Breast epithelium (tissue), 4 donors: Measurements from ENCODE around the gene STX8. TPM values are rescaled to one million over a fixed set of nuclear protein-coding genes. Genes with fewer than 3 reads are reported as not detected.
A peak's percentile ranks its signal among the peaks of the same experiment; 100 is the strongest.
"Not testable (repeated sequence)": the region's sequence is repeated elsewhere in the genome, so short reads cannot be mapped to it uniquely, and the experiment has no call there.

ENCODE experiments used
- DNase-seq, 2 donors: peaks; one replicate each; pipeline ENCODE4 v3.0.0-alpha.2; 2019; ENCODE audit warnings: low spot score in 2 of 2
- H3K27ac ChIP-seq, 2 donors: fragments of 200-600 bp; sonication (generic) in 1 of 2; one replicate each; pipeline ENCODE4 v1.5.1; 2016 to 2019; ENCODE audit warnings: mild to moderate bottlenecking in 1 of 2
- H3K27me3 ChIP-seq, 2 donors: fragments of 200-600 bp; sonication (generic) in 1 of 2; one replicate each; pipeline versions ENCODE4 v1.5.1 to v1.6.0; 2017 to 2019; ENCODE audit warnings: control low read depth in 1 of 2, mild to moderate bottlenecking in 1 of 2
- H3K36me3 ChIP-seq: fragments of 200-600 bp; one replicate; pipeline ENCODE4 v1.5.1; 2019
- H3K4me1 ChIP-seq, 2 donors: fragments of 200-600 bp; sonication (generic); one replicate each; pipeline ENCODE4 v1.5.1; 2016 to 2019; ENCODE audit warnings: control low read depth in 1 of 2
- H3K4me3 ChIP-seq, 3 donors: fragments of 200-600 bp; sonication (generic); 1 replicate in 2 of 3; 2 replicates in 1 of 3; pipeline ENCODE4 v1.5.1; 2016 to 2019; ENCODE audit warnings: mild to moderate bottlenecking in 3 of 3, moderate library complexity in 2 of 3
- H3K9me3 ChIP-seq, 2 donors: fragments of 200-600 bp; sonication (generic) in 1 of 2; one replicate each; pipeline ENCODE4 v1.5.1; 2016 to 2019; ENCODE audit warnings: control low read depth in 1 of 2
- CTCF ChIP-seq, 3 donors: fragments of 450-650 bp; IDR thresholded peaks; one replicate each; pipeline ENCODE4 v1.5.1; 2016 to 2017; ENCODE audit warnings: antibody characterized with exemption in 3 of 3, mild to moderate bottlenecking in 3 of 3, moderate library complexity in 3 of 3
- POLR2A ChIP-seq: fragments of 450-650 bp; IDR thresholded peaks from one replicate; pipeline ENCODE4 v1.6.1; 2016; ENCODE audit warnings: antibody characterized with exemption, mild to moderate bottlenecking, moderate library complexity
- POLR2AphosphoS5 ChIP-seq, 3 donors: sonication (generic); formaldehyde crosslinking; IDR thresholded peaks; one replicate each; pipeline ENCODE4 v1.6.1; 2017; ENCODE audit warnings: antibody characterized with exemption in 3 of 3
- intact Hi-C: fragments of 100-400 bp; cut with DNase I; formaldehyde crosslinking; loops from one replicate; pipeline ENCODE4 v1.15.1; 2023; ENCODE audit warnings: low total_unique reads
- total RNA-seq, 3 donors: library from RNA; depleted of rRNA; stranded (reverse); fragments of >200 nt; gene quantifications; one replicate each; pipeline ENCODE4 v1.1.0, GENCODE V29; 2016

Gene STX8
- total RNA-seq, 3 donors from 2014 or later: 54.1 to 101 (median 60.4) TPM

- H3K27ac ChIP-seq: no peak overlapping the region
- TF ChIP-seq POLR2A: no peak
- no peak for TF ChIP-seq CTCF (IDR thresholded peaks at IDR 0.05)
- no peak for TF ChIP-seq POLR2AphosphoS5 (IDR thresholded peaks at IDR 0.05)
- H3K36me3 ChIP-seq: no peaks in the 10 kb centered on the region
- DNase-seq: no peak
- H3K27me3 ChIP-seq: no peaks in the 10 kb centered on the region
- H3K9me3 ChIP-seq: no peaks in the 10 kb centered on the region
- H3K4me3 ChIP-seq: no peak overlapping the region
- H3K4me1 ChIP-seq: no peaks in the 10 kb centered on the region
- intact Hi-C loops: no loop called here
Measured at GRCh38 chr17:9261081-9262012, 314.3 kb downstream of the STX8 start.

- peak in 1 of 2 donors; percentile 56 for DNase-seq
- Histone ChIP-seq H3K27ac (peak overlapping the region; percentile 42 to 50), H3K4me3 (no peak overlapping the region), H3K4me1 (no peaks in the 10 kb centered on the region), H3K27me3 (no peaks in the 10 kb centered on the region), H3K36me3 (no peaks in the 10 kb centered on the region), H3K9me3 (no peaks in the 10 kb centered on the region)
- intact Hi-C loops: no loop called here
- TF ChIP-seq CTCF (IDR thresholded peaks at IDR 0.05): no peak
- no peak for TF ChIP-seq POLR2AphosphoS5 (IDR thresholded peaks at IDR 0.05)
- no peak for TF ChIP-seq POLR2A
Measured at GRCh38 chr17:9259419-9259818, 316.2 kb downstream of the STX8 start.

GRCh38 chr17:9258115-9259015, 317.3 kb downstream of the STX8 start:
- Histone ChIP-seq H3K27ac (peak overlapping the region; percentile 42 to 50), H3K4me1 (no peaks in the 10 kb centered on the region), H3K36me3 (no peaks in the 10 kb centered on the region), H3K9me3 (no peaks in the 10 kb centered on the region), H3K4me3 (no peak overlapping the region), H3K27me3 (no peaks in the 10 kb centered on the region)
- no peak for TF ChIP-seq POLR2A
- TF ChIP-seq CTCF (IDR thresholded peaks at IDR 0.05): no peak
- no peak for TF ChIP-seq POLR2AphosphoS5 (IDR thresholded peaks at IDR 0.05)
- no peak for DNase-seq
- intact Hi-C loops: no loop called here

- H3K27ac ChIP-seq: peak overlapping the region; percentile 42 to 45
- DNase-seq, intact Hi-C loops: not testable (repeated sequence)
Measured at GRCh38 chr17:9257630-9257965, 318.0 kb downstream of the STX8 start.

GRCh38 chr17:9256751-9257629, 318.6 kb downstream of the STX8 start:
- TF ChIP-seq POLR2A (no peak), POLR2AphosphoS5 (IDR thresholded peaks at IDR 0.05) (no peak), CTCF (IDR thresholded peaks at IDR 0.05) (no peak)
- DNase-seq: no peak
- Histone ChIP-seq H3K4me3 (no peak overlapping the region), H3K9me3 (no peaks in the 10 kb centered on the region), H3K27ac (peak overlapping the region; percentile 42 to 45), H3K36me3 (no peaks in the 10 kb centered on the region), H3K27me3 (no peaks in the 10 kb centered on the region), H3K4me1 (no peaks in the 10 kb centered on the region)
- intact Hi-C loops: no loop called here

More at GRCh38 chr17:9257630-9257965, 318.0 kb downstream of the STX8 start:
- H3K27me3 ChIP-seq, H3K9me3 ChIP-seq, H3K4me1 ChIP-seq, H3K36me3 ChIP-seq, H3K4me3 ChIP-seq: not testable (repeated sequence)
